HG02970 (cell line): ENCODE measurements around the gene ANKRD62.
"Not testable (repeated sequence)": the region's sequence is repeated elsewhere in the genome, so short reads cannot be mapped to it uniquely, and the experiment has no call there.

Source experiments
- ATAC-seq: cut with Tn5 transposase; IDR thresholded peaks from one replicate; pipeline ENCODE4 v1.9.1; 2021; ENCODE audit warnings: mild to moderate bottlenecking, moderate library complexity, moderate number of reproducible peaks; ENCODE audit not compliant: unreplicated experiment, low FRiP score

ANKRD62 gene

GRCh38 chr18:12092398-12093229 lies 1.0 kb upstream of the ANKRD62 start:
- ATAC-seq: no peak

GRCh38 chr18:12098374-12098773 lies 4.7 kb downstream of the ANKRD62 start:
- no peak for ATAC-seq

- ATAC-seq: no peak
Measured at GRCh38 chr18:12099160-12099559, 5.5 kb downstream of the ANKRD62 start.

- ATAC-seq: no peak
Measured at GRCh38 chr18:12101266-12101665, 7.6 kb downstream of the ANKRD62 start.

DNA sequence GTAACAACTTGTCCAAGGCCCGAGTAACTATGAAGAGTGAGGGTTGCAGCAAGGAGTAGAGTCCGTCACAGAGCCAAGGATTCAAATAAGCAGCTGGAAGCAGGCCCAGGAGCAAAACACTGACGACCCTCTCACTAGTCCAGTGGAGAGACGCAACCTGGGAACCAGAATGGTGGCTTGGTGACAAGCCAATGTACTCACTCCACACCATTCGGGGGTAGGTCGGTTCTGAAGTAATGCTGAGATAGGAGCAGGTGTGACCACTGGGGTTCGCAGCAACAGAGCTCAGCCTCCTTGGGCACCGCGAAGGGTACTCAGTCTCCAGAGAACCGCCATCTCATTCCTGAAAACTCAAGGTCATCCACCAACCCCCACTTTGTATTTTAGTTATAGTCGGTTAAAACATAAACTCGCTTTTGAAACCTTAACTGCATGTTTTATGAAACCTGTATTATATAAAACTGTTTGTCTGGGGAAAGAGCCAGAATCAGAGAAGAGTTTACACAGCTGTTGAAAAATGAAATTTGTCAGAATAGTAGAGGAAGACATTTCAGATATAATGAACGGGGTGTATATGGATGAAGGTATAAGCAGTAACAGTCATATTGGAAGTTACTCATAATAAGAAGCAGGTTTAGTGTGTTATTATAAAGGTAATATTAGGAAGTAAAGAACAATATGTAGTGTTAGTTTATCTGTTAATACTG lies 8.6 kb downstream of the ANKRD62 start:
- ATAC-seq: no peak

DNA sequence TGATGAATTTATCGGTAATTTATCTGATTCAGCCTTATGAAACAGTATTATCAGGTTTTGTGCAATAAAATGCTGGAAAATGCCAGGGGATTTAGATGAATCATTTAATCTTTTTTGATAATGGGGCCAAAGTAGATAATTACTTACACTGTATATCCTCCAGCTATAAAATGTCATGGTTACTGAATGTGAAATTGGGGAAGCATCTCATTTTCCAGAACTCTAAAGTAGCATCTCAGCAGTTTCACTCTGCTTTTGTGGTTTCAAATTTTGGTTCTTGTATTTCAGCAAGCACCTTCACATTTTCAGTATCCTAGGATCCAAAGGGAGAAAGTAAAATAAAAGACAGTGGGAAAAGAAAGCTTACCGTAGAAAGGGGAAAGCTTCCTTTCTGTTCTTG lies 12.8 kb downstream of the ANKRD62 start:
- no peak for ATAC-seq

GRCh38 chr18:12109836-12110235 lies 16.2 kb downstream of the ANKRD62 start:
- ATAC-seq: no peak

GRCh38 chr18:12113999-12114646 lies 20.5 kb downstream of the ANKRD62 start:
- no peak for ATAC-seq

DNA sequence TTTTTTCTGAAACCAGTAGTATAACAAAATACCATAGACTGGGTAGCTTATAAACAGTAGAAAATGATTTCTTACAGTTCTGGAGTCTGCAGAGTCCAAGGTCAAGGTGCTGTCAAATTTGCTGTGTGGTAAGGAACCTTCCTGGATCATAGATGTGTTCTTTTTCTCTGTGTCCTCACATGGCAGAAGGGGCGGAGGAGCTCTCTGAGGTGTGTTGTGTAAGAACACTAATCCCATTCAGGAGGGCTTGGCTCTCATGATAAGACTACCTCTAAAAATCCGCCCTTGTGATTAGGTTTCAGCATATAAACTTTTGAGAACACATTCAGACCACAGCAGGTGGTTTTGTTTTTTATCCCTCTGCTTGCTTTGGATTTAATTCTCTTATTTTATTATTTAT lies 25.7 kb downstream of the ANKRD62 start:
- ATAC-seq: no peak

DNA sequence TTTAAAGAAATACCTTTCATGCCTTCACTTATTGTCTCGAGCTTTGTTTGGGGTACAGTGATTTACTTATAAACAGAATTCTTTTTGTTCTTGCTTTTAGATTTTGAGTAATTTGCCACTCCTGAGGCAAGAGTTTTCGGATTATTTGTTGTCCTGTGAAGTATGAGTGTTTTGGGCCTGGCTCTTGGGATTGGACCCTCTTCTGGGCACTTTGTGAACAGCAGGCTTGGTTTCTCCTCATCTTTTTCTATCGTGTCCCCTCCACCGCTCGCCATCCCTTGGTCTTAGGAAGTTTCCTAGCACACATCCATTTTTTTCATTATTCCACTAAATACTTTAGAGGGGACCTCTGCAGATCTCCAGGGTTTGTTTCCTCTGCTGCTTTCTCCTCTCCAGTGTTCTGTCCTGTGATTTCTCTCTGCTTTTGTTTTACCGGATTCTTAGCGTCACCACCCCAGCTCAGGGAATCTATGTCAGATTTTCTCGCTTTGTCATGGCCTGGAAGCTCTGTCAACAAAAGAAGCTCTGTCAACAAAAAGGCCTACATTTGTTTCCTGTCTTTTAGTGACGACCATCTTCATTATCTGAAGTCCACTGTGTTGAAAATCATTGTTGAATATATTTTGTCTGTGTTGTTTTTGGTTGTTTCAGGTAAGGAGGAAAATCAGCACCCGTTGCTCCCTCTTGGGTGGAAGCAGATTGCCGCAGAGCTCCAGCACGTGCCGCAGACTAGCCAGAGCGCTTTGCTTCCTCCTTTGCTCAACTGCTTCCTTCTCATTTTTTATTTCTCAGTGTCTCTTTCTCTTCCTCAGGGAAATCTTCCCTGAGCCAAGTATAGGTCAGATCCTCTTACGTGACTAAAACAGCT lies 27.8 kb downstream of the ANKRD62 start:
- ATAC-seq: no peak

- ATAC-seq: not testable (repeated sequence)
Measured at GRCh38 chr18:12122043-12122389, 28.4 kb downstream of the ANKRD62 start.

DNA sequence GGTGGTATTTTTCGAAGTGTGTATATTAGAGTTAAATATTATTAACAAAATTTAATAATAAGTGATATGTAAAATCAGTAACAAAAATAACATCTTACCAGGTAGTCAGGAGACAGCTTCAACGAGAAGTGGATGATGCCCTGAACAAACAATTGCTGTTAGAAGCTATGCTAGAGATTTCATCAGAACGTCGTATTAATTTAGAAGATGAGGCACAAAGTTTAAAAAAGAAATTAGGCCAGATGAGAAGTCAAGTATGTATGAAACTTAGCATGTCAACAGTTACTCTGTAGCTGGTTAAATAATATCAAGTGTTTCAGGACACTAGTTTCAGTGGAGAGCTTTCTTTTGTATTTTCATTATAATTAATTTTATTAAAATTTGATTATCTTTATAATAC lies 34.0 kb downstream of the ANKRD62 start:
- not testable (repeated sequence) for ATAC-seq

DNA sequence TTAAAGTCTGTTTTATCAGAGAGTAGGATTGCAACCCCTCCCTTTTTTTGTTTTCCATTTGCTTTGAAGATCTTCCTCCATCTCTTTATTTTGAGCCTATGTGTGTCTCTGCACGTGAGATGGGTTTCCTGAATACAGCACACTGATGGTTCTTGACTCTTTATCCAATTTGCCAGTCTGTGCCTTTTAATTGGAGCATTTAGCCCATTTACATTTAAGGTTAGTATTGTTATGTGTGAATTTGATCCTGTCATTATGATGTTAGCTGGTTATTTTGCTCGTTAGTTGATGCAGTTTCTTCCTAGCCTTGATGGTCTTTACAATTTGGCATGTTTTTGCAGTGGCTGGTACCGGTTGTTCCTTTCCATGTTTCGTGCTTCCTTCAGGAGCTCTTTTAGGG lies 45.2 kb downstream of the ANKRD62 start:
- not testable (repeated sequence) for ATAC-seq

DNA sequence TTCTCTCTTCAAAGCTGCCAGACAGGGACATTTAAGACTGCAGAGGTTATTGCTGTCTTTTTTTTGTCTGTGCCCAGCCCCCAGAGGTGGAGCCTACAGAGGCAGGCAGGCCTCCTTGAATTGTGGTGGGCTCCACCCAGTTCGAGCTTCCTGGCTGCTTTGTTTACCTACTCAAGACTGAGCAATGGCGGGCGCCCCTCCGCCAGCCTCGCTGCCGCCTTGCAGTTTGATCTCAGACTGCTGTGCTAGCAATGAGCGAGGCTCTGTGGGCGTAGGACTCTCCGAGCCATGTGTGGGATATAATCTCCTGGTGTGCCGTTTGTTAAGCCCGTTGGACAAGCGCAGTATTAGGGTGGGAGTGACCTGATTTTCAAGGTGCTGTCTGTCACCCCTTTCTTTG lies 47.2 kb downstream of the ANKRD62 start:
- ATAC-seq: not testable (repeated sequence)

DNA sequence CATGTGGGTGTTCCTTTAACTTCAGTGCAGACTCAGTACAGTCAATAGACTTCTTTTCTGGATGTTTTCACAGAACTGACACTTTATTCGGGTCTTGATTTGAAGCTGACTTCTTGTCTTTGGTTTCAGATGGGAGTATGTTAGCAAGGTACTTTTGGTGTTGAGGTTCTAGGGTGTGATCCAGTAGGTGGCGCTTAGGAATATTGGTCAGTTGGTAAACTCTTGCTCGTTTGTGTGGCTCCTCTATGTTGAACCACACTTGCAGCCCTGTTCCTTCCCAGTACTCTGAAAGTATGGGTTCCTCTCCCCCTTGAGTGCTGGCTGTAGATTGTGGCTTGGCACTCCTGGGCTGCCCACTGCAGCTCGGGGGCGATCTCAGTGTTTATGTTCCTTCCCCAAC lies 48.1 kb downstream of the ANKRD62 start:
- not testable (repeated sequence) for ATAC-seq

- ATAC-seq: not testable (repeated sequence)
Measured at GRCh38 chr18:12149431-12149830, 55.8 kb downstream of the ANKRD62 start.

GRCh38 chr18:12154361-12154760 lies 60.7 kb downstream of the ANKRD62 start:
- ATAC-seq: no peak

GRCh38 chr18:12155996-12156395 lies 62.4 kb downstream of the ANKRD62 start:
- ATAC-seq: no peak

DNA sequence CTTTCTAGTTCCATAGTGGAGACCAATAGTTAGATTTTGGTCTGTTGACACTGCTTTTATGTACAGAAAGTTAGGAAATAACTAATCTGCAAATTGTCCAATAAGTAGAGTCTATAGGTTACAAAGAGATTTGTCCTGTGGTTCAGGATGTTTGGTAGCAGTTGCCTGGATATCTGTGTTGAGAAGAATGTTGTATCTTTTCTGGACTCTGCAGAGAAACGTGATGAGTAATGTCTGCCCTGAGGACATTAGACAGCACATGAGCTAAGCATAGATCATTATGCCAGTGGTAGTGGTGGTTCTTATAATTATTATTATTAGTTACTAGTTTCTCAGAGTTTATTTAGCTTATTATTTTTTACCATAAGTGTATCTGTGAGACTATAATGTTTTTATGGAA lies 65.8 kb downstream of the ANKRD62 start:
- ATAC-seq: no peak

- no peak for ATAC-seq
Measured at GRCh38 chr18:12162786-12163185, 69.1 kb downstream of the ANKRD62 start.
